ENCODE results near the gene ZDHHC8. TPM values are rescaled to one million over a fixed set of nuclear protein-coding genes. Genes with fewer than 3 reads are reported as not detected.

ZDHHC8 gene
- total and polyA plus RNA-seq, 5 donors = 34.2 to 64.7 (median 54.9) TPM

GRCh38 chr22:20185750-20186149, 54.1 kb downstream of the ZDHHC8 start:
- H3K4me1 ChIP-seq (ENCODE audit: control insufficient read depth, insufficient read depth, low read length) = no peaks in the 10 kb centered on the region
- no peaks in the 10 kb centered on the region for H3K27me3 ChIP-seq (ENCODE audit: control insufficient read depth, insufficient read depth)
- no peak overlapping the region for H3K4me3 ChIP-seq (ENCODE audit: low read length)
- DNase-seq = no peak
- H3K27ac ChIP-seq (ENCODE audit: low read length) = no peak overlapping the region
- intact Hi-C loops (cut with DNase I) = no loop called here
- H3K9me3 ChIP-seq (ENCODE audit: control insufficient read depth, low read length) = no peaks in the 10 kb centered on the region
- 55% methylated on average over 6 of the region's 6 CpGs for WGBS
- no peak for ATAC-seq

- 57% methylated on average over 10 of the region's 10 CpGs for WGBS
- H3K4me3 ChIP-seq (ENCODE audit: low read length) = no peak overlapping the region
- intact Hi-C loops (cut with DNase I) = no loop called here
- DNase-seq (no peak), ATAC-seq (no peak)
- no peaks in the 10 kb centered on the region for H3K4me1 ChIP-seq (ENCODE audit: control insufficient read depth, insufficient read depth, low read length)
- H3K9me3 ChIP-seq (ENCODE audit: control insufficient read depth, low read length) = no peaks in the 10 kb centered on the region
- no peak overlapping the region for H3K27ac ChIP-seq (ENCODE audit: low read length)
- H3K27me3 ChIP-seq (ENCODE audit: control insufficient read depth, insufficient read depth) = no peaks in the 10 kb centered on the region
Measured at GRCh38 chr22:20186183-20186870, 54.7 kb downstream of the ZDHHC8 start.

DNA sequence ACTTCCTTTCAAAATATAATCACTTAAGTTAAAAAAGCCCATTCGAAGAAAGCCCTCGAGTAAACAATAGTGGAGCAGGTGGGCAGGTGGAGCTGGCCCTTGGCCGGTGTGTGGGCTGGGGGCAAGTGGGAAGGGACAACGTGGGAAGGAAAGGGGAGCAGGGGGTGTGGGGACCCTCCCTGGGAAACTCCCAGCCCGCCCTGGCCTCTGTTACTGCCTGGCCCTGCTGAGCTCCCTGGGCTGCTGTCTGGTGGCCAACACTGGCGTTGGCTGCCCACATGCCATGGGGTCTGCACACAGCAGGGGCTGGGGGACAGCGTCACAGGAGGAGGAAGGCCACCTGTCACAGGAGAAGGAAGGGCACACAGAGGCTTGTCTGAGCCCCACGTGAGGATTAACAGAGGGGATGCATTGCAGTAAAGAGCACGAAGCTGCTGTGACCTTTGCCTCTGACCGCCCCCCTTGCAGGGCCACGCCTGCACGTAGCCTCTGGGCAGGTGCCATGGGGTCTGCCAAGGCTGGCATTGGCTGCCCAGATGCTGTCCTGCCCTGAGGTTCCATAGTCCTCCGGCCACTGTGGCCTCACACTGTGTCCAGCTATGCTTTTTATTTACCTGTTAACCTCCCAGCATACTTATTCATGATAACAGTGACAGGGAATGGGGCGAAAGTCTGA, 55.4 kb downstream of the ZDHHC8 start:
- no peak overlapping the region for H3K27ac ChIP-seq (ENCODE audit: low read length)
- no peak overlapping the region for H3K4me3 ChIP-seq (ENCODE audit: low read length)
- H3K27me3 ChIP-seq (ENCODE audit: control insufficient read depth, insufficient read depth) = no peaks in the 10 kb centered on the region
- DNase-seq = no peak
- H3K9me3 ChIP-seq (ENCODE audit: control insufficient read depth, low read length) = no peaks in the 10 kb centered on the region
- no peaks in the 10 kb centered on the region for H3K4me1 ChIP-seq (ENCODE audit: control insufficient read depth, insufficient read depth, low read length)
- 69% methylated on average over 14 of the region's 14 CpGs for WGBS
- no peak for ATAC-seq
- intact Hi-C loops (cut with DNase I) = no loop called here

DNA sequence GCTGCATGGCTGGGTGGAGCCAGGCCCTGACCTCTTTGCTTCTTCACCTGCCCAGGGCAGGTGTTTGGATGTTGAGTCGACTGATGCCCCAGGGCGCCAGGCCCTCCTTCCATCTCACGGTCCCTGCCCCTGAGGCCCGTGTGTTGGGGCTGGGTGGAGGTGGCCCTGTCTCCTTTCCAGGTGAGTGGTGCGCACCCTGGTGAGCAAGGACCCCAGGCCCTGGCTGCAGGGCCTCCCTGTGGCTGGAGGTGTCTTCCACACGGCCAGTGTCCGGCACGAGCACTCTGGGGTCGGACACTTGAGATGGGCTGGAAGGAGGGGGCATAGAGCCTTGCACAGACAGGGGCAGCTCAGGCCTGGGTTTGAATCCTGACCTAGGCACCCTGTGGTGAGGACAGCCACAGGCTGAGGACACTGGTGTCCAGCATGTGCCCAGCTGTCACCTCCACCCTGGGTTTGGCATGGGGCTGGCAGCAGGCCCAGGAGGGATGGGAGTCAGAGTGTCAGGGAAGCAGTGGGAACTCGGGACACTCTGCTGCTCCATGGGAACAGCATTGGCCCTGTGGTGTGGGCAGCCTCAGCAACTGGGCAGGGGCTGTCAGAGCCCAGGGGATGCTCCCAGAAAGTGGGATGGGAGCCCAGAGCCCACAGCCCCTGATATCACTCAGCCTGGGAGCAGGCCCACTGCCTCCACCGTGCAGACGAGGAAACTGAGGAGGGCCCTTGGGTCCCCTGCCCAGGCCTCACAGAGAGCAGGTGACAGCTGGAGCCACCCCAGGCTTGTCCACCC, 56.4 kb downstream of the ZDHHC8 start:
- Histone ChIP-seq H3K27ac (ENCODE audit: low read length) (no peak overlapping the region), H3K4me1 (ENCODE audit: control insufficient read depth, insufficient read depth, low read length) (no peaks in the 10 kb centered on the region), H3K9me3 (ENCODE audit: control insufficient read depth, low read length) (no peaks in the 10 kb centered on the region), H3K4me3 (ENCODE audit: low read length) (no peak overlapping the region), H3K27me3 (ENCODE audit: control insufficient read depth, insufficient read depth) (no peaks in the 10 kb centered on the region)
- ATAC-seq (peak in 1 of 2 donors; percentile 8), DNase-seq (no peak)
- intact Hi-C loops (cut with DNase I) = no loop called here
- 90% methylated on average over 12 of the region's 12 CpGs for WGBS

GRCh38 chr22:20188567-20188877, 56.9 kb downstream of the ZDHHC8 start:
- WGBS = 97% methylated on average over 6 of the region's 6 CpGs
- no peaks in the 10 kb centered on the region for H3K9me3 ChIP-seq (ENCODE audit: control insufficient read depth, low read length)
- H3K4me1 ChIP-seq (ENCODE audit: control insufficient read depth, insufficient read depth, low read length) = no peaks in the 10 kb centered on the region
- intact Hi-C loops (cut with DNase I) = no loop called here
- DNase-seq (no peak), ATAC-seq (no peak)
- no peaks in the 10 kb centered on the region for H3K27me3 ChIP-seq (ENCODE audit: control insufficient read depth, insufficient read depth)
- no peak overlapping the region for H3K27ac ChIP-seq (ENCODE audit: low read length)
- no peak overlapping the region for H3K4me3 ChIP-seq (ENCODE audit: low read length)

DNA sequence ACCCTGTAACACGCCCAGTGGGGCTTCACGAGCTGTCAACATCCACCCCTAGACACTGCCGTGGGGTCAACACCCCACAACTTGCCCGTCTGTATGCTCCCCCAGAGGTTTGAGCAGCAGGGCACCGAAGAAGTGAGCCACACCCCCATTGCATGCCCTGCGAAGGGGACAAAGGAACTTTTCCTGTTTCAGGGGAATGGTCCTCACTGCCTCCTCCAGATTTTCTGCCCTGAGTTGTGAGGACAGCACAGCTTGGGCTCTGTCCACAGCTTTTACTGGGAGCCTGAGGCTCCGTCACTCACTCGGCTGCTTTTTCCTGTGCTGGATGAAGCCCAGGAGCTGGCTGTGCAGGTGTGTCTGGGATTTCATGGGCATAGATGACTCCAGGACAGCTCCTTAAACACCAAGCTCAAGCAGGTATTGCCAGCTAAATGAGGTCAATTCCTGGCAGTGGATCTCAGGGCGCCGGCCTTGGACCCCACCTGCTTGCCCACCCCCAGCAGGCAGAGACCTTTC, 59.5 kb downstream of the ZDHHC8 start:
- Histone ChIP-seq H3K27ac (ENCODE audit: low read length) (no peak overlapping the region), H3K4me1 (ENCODE audit: control insufficient read depth, insufficient read depth, low read length) (no peaks in the 10 kb centered on the region), H3K27me3 (ENCODE audit: control insufficient read depth, insufficient read depth) (no peaks in the 10 kb centered on the region), H3K9me3 (ENCODE audit: control insufficient read depth, low read length) (no peaks in the 10 kb centered on the region), H3K4me3 (ENCODE audit: low read length) (no peak overlapping the region)
- ATAC-seq = no peak
- intact Hi-C loops (cut with DNase I) = no loop called here
- 74% methylated on average over 10 of the region's 10 CpGs for WGBS
- DNase-seq = no peak

GRCh38 chr22:20191803-20192202, 60.2 kb downstream of the ZDHHC8 start:
- Histone ChIP-seq H3K9me3 (ENCODE audit: control insufficient read depth, low read length) (no peaks in the 10 kb centered on the region), H3K4me1 (ENCODE audit: control insufficient read depth, insufficient read depth, low read length) (no peaks in the 10 kb centered on the region), H3K27ac (ENCODE audit: low read length) (no peak overlapping the region), H3K27me3 (ENCODE audit: control insufficient read depth, insufficient read depth) (no peaks in the 10 kb centered on the region), H3K4me3 (ENCODE audit: low read length) (no peak overlapping the region)
- WGBS = 86% methylated on average over 8 of the region's 8 CpGs
- DNase-seq (no peak), ATAC-seq (no peak)
- intact Hi-C loops (cut with DNase I) = no loop called here

DNA sequence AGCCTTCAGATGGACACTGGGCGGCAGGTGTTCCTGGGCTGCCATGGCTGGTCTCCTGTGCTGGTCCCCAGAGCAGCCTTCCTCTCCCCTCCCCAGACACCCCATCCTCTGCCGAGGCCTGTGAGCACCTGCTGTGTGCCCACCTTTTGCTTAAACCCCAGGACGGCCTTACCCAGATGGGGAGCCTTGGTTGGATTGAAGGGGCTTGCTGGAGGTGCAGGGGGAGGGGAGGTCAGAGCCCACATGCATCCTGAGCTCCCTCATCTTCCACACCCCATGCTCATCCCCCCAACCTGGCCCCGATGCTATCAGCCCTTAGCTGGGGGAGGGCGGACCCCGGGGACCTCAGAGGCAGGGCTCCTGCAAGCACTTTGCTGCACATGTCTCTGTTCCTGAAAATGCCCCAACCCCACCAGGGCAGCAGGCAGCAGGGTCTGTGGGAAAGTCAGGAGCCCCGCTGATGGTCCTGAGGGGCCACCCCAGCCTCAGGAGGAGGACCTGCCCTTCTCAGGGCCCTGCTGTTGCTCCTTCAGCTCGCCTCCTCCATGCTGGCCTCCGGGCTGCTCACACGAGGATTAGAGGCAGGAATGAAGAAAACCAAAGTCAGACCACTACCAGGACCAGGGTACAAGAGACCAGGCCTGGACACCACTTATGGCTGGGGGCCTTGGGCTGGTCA, 60.8 kb downstream of the ZDHHC8 start:
- WGBS = 90% methylated on average over 10 of the region's 10 CpGs
- Histone ChIP-seq H3K27ac (ENCODE audit: low read length) (no peak overlapping the region), H3K4me3 (ENCODE audit: low read length) (no peak overlapping the region), H3K9me3 (ENCODE audit: control insufficient read depth, low read length) (no peaks in the 10 kb centered on the region), H3K4me1 (ENCODE audit: control insufficient read depth, insufficient read depth, low read length) (no peaks in the 10 kb centered on the region), H3K27me3 (ENCODE audit: control insufficient read depth, insufficient read depth) (no peaks in the 10 kb centered on the region)
- intact Hi-C loops (cut with DNase I) = no loop called here
- DNase-seq (no peak), ATAC-seq (no peak)

DNA sequence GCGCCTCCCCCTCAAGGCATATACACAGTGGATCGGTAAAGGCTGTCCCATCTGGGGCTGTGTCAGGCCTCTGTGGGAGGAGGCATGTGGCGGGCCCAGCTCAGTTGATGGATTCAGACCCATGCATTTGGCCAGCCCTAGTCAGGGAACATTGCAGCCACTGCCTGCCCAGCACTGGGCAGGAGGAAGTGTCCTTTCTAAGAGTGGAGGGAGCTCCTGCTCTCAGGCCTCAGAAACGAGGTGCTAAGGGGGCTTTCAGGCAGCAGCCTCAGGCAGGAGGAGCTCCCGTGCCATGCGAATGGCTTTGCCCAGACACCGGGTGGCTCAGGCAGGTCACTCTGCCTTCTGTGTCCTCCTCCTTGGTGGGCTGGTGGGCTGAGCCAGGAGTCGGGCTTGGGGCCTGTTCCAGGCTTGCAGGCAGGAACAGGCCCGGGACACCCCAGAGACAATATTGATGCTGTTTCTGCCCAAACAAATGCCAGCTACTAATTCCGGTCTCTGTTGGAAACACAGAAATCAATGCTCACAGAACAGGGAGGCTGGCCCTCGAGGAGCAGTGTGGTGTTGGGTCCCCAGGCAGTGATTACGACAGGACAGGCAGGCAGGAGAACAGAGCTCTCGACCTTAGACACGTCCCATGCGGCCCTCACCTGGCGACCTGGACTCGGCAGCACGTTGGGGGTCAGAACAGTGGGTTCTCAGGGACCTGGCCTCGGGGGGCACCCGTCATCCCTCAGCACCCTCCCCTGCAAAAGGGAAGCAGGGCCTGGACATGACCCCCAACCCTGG, 61.6 kb downstream of the ZDHHC8 start:
- ATAC-seq = no peak

DNA sequence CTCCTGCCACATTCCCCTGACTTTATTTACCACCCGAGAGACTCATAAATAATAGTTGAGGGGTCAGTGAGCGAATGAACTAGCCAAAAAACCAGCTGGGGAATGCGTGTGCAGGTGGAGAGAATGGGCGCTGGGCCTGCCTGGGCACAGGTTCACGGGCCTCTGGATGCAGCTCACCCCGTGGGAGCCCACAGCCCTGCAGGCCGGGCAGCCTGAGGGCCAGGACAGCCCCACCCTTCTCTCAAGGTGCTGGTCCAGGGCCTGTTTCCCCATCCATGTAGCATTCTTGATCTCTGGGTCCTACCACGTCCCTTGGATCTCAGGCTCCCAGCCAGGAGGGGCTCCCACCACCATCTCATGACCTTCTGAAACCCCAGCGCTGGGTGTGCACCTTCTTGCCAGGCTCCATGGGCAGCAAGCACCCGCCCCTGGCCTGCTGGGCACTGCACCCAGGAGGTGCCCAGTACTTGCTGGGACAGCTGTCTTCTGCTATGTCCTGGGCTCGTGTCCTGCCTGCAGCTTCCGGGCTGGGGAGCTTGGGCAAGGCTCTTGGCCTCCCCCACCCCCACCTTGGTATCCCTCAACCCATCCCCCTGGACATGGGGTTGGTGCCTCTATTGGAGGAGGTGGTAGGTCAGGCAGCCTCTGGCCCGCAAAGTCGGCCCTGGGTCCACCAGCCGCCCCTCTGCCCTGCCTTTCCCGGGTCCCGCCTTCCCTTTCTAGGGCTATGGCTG, 62.3 kb downstream of the ZDHHC8 start:
- ATAC-seq (no peak), DNase-seq (no peak)
- H3K4me3 ChIP-seq (ENCODE audit: low read length) = no peak overlapping the region
- WGBS = 88% methylated on average over 17 of the region's 17 CpGs
- no peaks in the 10 kb centered on the region for H3K4me1 ChIP-seq (ENCODE audit: control insufficient read depth, insufficient read depth, low read length)
- intact Hi-C loops (cut with DNase I) = no loop called here
- no peak overlapping the region for H3K27ac ChIP-seq (ENCODE audit: low read length)
- no peaks in the 10 kb centered on the region for H3K9me3 ChIP-seq (ENCODE audit: control insufficient read depth, low read length)
- no peaks in the 10 kb centered on the region for H3K27me3 ChIP-seq (ENCODE audit: control insufficient read depth, insufficient read depth)

More for the DNA sequence above, 61.6 kb downstream of the ZDHHC8 start:
- no peaks in the 10 kb centered on the region for H3K27me3 ChIP-seq (ENCODE audit: control insufficient read depth, insufficient read depth)
- no peaks in the 10 kb centered on the region for H3K4me1 ChIP-seq (ENCODE audit: control insufficient read depth, insufficient read depth, low read length)
- WGBS = 85% methylated on average over 20 of the region's 20 CpGs
- H3K27ac ChIP-seq (ENCODE audit: low read length) = no peak overlapping the region
- no peaks in the 10 kb centered on the region for H3K9me3 ChIP-seq (ENCODE audit: control insufficient read depth, low read length)
- intact Hi-C loops (cut with DNase I) = no loop called here
- no peak for DNase-seq
- H3K4me3 ChIP-seq (ENCODE audit: low read length) = no peak overlapping the region

Measured in right cardiac atrium (tissue), 5 donors.